ENCODE measurements around the gene GALNT4. TPM values are rescaled to one million over a fixed set of nuclear protein-coding genes. Genes with fewer than 3 reads are reported as not detected.

GALNT4 gene
- total RNA-seq, 1 experiment from 2014 or later, result 2.1 TPM

GRCh38 chr12:89544022-89544421 lies 19.4 kb upstream of the GALNT4 start:
- H3K4me3 ChIP-seq (ENCODE audit: insufficient read depth, low read depth, low read length), result no peak overlapping the region
- H3K36me3 ChIP-seq (replicated peaks; ENCODE audit: control insufficient read depth, insufficient read depth, low read length), result no peaks in the 10 kb centered on the region
- no peak for DNase-seq
- no peaks in the 10 kb centered on the region for H3K27me3 ChIP-seq (ENCODE audit: control insufficient read depth, insufficient read depth, low read length)

- no peak overlapping the region for H3K4me3 ChIP-seq (ENCODE audit: insufficient read depth, low read depth, low read length)
- H3K36me3 ChIP-seq (replicated peaks; ENCODE audit: control insufficient read depth, insufficient read depth, low read length), result no peaks in the 10 kb centered on the region
- DNase-seq, result peak; percentile 48
- no peaks in the 10 kb centered on the region for H3K27me3 ChIP-seq (ENCODE audit: control insufficient read depth, insufficient read depth, low read length)
Observed at GRCh38 chr12:89542912-89543592, 18.5 kb upstream of the GALNT4 start.

GRCh38 chr12:89542236-89542635 lies 17.6 kb upstream of the GALNT4 start:
- H3K36me3 ChIP-seq (replicated peaks; ENCODE audit: control insufficient read depth, insufficient read depth, low read length), result no peaks in the 10 kb centered on the region
- no peak overlapping the region for H3K4me3 ChIP-seq (ENCODE audit: insufficient read depth, low read depth, low read length)
- DNase-seq, result no peak
- H3K27me3 ChIP-seq (ENCODE audit: control insufficient read depth, insufficient read depth, low read length), result no peaks in the 10 kb centered on the region

- no peak overlapping the region for H3K4me3 ChIP-seq (ENCODE audit: insufficient read depth, low read depth, low read length)
- DNase-seq, result no peak
- no peaks in the 10 kb centered on the region for H3K27me3 ChIP-seq (ENCODE audit: control insufficient read depth, insufficient read depth, low read length)
- no peaks in the 10 kb centered on the region for H3K36me3 ChIP-seq (replicated peaks; ENCODE audit: control insufficient read depth, insufficient read depth, low read length)
Observed at GRCh38 chr12:89540586-89540985, 16.0 kb upstream of the GALNT4 start.

GRCh38 chr12:89539426-89540223 lies 15.0 kb upstream of the GALNT4 start:
- DNase-seq, result no peak
- Histone ChIP-seq H3K4me3 (ENCODE audit: insufficient read depth, low read depth, low read length) (no peak overlapping the region), H3K36me3 (replicated peaks; ENCODE audit: control insufficient read depth, insufficient read depth, low read length) (no peaks in the 10 kb centered on the region), H3K27me3 (ENCODE audit: control insufficient read depth, insufficient read depth, low read length) (no peaks in the 10 kb centered on the region)

- no peak for DNase-seq
Observed at GRCh38 chr12:89538897-89539296, 14.3 kb upstream of the GALNT4 start.

GRCh38 chr12:89537389-89537788 lies 12.8 kb upstream of the GALNT4 start:
- H3K27me3 ChIP-seq (ENCODE audit: control insufficient read depth, insufficient read depth, low read length), result no peaks in the 10 kb centered on the region
- DNase-seq, result no peak
- no peak overlapping the region for H3K4me3 ChIP-seq (ENCODE audit: insufficient read depth, low read depth, low read length)
- H3K36me3 ChIP-seq (replicated peaks; ENCODE audit: control insufficient read depth, insufficient read depth, low read length), result no peaks in the 10 kb centered on the region

More at GRCh38 chr12:89538897-89539296, 14.3 kb upstream of the GALNT4 start:
- Histone ChIP-seq H3K4me3 (ENCODE audit: insufficient read depth, low read depth, low read length) (no peak overlapping the region), H3K36me3 (replicated peaks; ENCODE audit: control insufficient read depth, insufficient read depth, low read length) (no peaks in the 10 kb centered on the region), H3K27me3 (ENCODE audit: control insufficient read depth, insufficient read depth, low read length) (no peaks in the 10 kb centered on the region)

- no peak overlapping the region for H3K4me3 ChIP-seq (ENCODE audit: insufficient read depth, low read depth, low read length)
- H3K36me3 ChIP-seq (replicated peaks; ENCODE audit: control insufficient read depth, insufficient read depth, low read length), result no peaks in the 10 kb centered on the region
- H3K27me3 ChIP-seq (ENCODE audit: control insufficient read depth, insufficient read depth, low read length), result no peaks in the 10 kb centered on the region
- DNase-seq, result peak; percentile 43
Observed at GRCh38 chr12:89529738-89530137, 5.1 kb upstream of the GALNT4 start.

- H3K27me3 ChIP-seq (ENCODE audit: control insufficient read depth, insufficient read depth, low read length), result no peaks in the 10 kb centered on the region
- H3K4me3 ChIP-seq (ENCODE audit: insufficient read depth, low read depth, low read length), result no peak overlapping the region
- DNase-seq, result no peak
- H3K36me3 ChIP-seq (replicated peaks; ENCODE audit: control insufficient read depth, insufficient read depth, low read length), result no peaks in the 10 kb centered on the region
Observed at GRCh38 chr12:89528434-89528833, 3.8 kb upstream of the GALNT4 start.

- Histone ChIP-seq H3K27me3 (ENCODE audit: control insufficient read depth, insufficient read depth, low read length) (no peaks in the 10 kb centered on the region), H3K36me3 (replicated peaks; ENCODE audit: control insufficient read depth, insufficient read depth, low read length) (no peaks in the 10 kb centered on the region)
- peak; percentile 88 for DNase-seq
Observed at GRCh38 chr12:89525824-89526770, 1.5 kb upstream of the GALNT4 start, which contains the start of gene POC1B. Gene POC1B (minus strand): TSS chr12:89526047. CDS start chr12:89525895, 152 bp downstream.

GRCh38 chr12:89525305-89525823 lies 768 bp upstream of the GALNT4 start:
- H3K27me3 ChIP-seq (ENCODE audit: control insufficient read depth, insufficient read depth, low read length), result no peaks in the 10 kb centered on the region
- H3K36me3 ChIP-seq (replicated peaks; ENCODE audit: control insufficient read depth, insufficient read depth, low read length), result no peaks in the 10 kb centered on the region
- H3K4me3 ChIP-seq (ENCODE audit: insufficient read depth, low read depth, low read length), result peak overlapping the region; percentile 83
- peak; percentile 75 for DNase-seq

More at GRCh38 chr12:89525824-89526770, 1.5 kb upstream of the GALNT4 start, which contains the start of gene POC1B:
- H3K4me3 ChIP-seq (ENCODE audit: insufficient read depth, low read depth, low read length), result peak within 1 kb of the TSS; percentile 83

- DNase-seq, result no peak
- Histone ChIP-seq H3K27me3 (ENCODE audit: control insufficient read depth, insufficient read depth, low read length) (no peaks in the 10 kb centered on the region), H3K36me3 (replicated peaks; ENCODE audit: control insufficient read depth, insufficient read depth, low read length) (no peaks in the 10 kb centered on the region), H3K4me3 (ENCODE audit: insufficient read depth, low read depth, low read length) (peak overlapping the region; percentile 83)
Observed at GRCh38 chr12:89523843-89524540, 604 bp downstream of the GALNT4 start.

- Histone ChIP-seq H3K36me3 (replicated peaks; ENCODE audit: control insufficient read depth, insufficient read depth, low read length) (no peaks in the 10 kb centered on the region), H3K4me3 (ENCODE audit: insufficient read depth, low read depth, low read length) (no peak overlapping the region), H3K27me3 (ENCODE audit: control insufficient read depth, insufficient read depth, low read length) (no peaks in the 10 kb centered on the region)
- no peak for DNase-seq
Observed at GRCh38 chr12:89523393-89523792, 1.2 kb downstream of the GALNT4 start.

Data from H7 (cell line).